SU-DHL-6 (cell line): Measurements from ENCODE around the gene TBC1D28.
"Not testable (repeated sequence)": the region's sequence is repeated elsewhere in the genome, so short reads cannot be mapped to it uniquely, and the experiment has no call there.

Source experiments
- CTCF ChIP-seq: fragments of 200-600 bp; sonication (generic); IDR thresholded peaks from one replicate; pipeline ENCODE4 v1.5.1; 2017; ENCODE audit warnings: antibody characterized with exemption, mild to moderate bottlenecking, low read length, moderate library complexity; ENCODE audit not compliant: insufficient read depth, poor library complexity, severe bottlenecking
- EZH2phosphoT487 ChIP-seq: fragments of 200-600 bp; sonication (generic), shearing (Covaris generic); conservative IDR thresholded peaks from 2 replicates; pipeline ENCODE4 v1.6.1; 2018; ENCODE audit warnings: mild to moderate bottlenecking, antibody characterized with exemption, low read length, moderate library complexity, mixed read lengths

- TF ChIP-seq CTCF, EZH2phosphoT487: not testable (repeated sequence)
These were observed 51.1 kb downstream of the TBC1D28 start for GRCh38 chr17:18593138-18593537.
